ENCODE data around the gene GKN1. TPM values are rescaled to one million over a fixed set of nuclear protein-coding genes. Genes with fewer than 3 reads are reported as not detected.

Gene GKN1
- total RNA-seq, 1 donor from 2014 or later: not detected

DNA sequence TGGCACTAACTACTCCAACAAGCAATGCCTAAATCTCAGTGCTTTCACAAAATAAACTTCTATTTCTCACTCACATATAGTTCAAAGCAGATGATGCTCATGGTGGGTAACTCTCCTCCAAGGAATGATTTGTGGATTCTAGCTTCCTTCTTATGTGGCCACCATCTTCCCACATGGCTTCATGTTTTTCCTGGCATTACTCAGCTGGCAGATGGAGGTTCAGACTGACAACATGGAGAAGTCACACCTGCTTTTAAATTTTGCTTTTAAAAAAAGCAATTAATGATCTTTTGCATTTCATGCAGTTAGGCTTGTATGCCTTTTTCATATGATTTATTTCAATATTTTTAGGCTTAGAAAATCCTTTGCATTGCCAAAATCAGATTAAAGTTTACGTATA, 15.4 kb upstream of the GKN1 start:
- peaks cover 1% of the 10 kb centered on the region for H3K4me1 Mint-ChIP-seq (ENCODE audit: low read depth)
- H3K27ac Mint-ChIP-seq: no peak overlapping the region

DNA sequence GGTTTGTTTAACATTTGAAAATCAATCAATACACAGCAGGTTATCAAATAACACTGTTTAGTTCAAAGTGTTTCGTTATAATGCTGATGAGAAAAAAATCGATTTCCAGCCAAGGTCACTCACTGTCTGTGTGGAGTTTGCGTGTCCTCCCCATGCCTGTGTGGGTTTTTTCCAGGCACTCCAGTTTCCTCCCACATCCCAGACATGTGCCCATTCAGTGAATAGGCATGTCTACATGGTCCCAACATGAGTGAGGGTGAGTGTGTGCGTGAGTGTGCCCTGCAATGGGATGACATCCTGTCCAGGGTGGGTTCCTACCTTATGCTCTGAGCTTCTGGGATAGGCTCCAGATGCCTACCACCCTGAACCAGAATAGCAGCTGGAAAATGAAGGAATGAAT, 13.1 kb upstream of the GKN1 start:
- DNase-seq (ENCODE audit: low spot score, unreplicated experiment): no peak
- Mint-ChIP-seq H3K9me3 (ENCODE audit: low read depth) (no peaks in the 10 kb centered on the region), H3K4me1 (ENCODE audit: low read depth) (peaks cover 1% of the 10 kb centered on the region), H3K36me3 (ENCODE audit: insufficient read depth) (no peaks in the 10 kb centered on the region), H3K27me3 (peaks cover 5% of the 10 kb centered on the region), H3K27ac (no peak overlapping the region), H3K4me3 (ENCODE audit: low read depth) (no peak overlapping the region)
- TF ChIP-seq, protein P1, sequence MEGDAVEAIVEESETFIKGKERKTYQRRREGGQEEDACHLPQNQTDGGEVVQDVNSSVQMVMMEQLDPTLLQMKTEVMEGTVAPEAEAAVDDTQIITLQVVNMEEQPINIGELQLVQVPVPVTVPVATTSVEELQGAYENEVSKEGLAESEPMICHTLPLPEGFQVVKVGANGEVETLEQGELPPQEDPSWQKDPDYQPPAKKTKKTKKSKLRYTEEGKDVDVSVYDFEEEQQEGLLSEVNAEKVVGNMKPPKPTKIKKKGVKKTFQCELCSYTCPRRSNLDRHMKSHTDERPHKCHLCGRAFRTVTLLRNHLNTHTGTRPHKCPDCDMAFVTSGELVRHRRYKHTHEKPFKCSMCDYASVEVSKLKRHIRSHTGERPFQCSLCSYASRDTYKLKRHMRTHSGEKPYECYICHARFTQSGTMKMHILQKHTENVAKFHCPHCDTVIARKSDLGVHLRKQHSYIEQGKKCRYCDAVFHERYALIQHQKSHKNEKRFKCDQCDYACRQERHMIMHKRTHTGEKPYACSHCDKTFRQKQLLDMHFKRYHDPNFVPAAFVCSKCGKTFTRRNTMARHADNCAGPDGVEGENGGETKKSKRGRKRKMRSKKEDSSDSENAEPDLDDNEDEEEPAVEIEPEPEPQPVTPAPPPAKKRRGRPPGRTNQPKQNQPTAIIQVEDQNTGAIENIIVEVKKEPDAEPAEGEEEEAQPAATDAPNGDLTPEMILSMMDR (IDR thresholded peaks at IDR 0.05; ENCODE audit: unreplicated experiment): no peak

More for the DNA sequence above, 15.4 kb upstream of the GKN1 start:
- no peaks in the 10 kb centered on the region for H3K9me3 Mint-ChIP-seq (ENCODE audit: low read depth)
- H3K4me3 Mint-ChIP-seq (ENCODE audit: low read depth): no peak overlapping the region
- peaks cover 4% of the 10 kb centered on the region for H3K27me3 Mint-ChIP-seq
- DNase-seq (ENCODE audit: low spot score, unreplicated experiment): no peak
- no peaks in the 10 kb centered on the region for H3K36me3 Mint-ChIP-seq (ENCODE audit: insufficient read depth)
- TF ChIP-seq, protein P1 (IDR thresholded peaks at IDR 0.05; ENCODE audit: unreplicated experiment): no peak

DNA sequence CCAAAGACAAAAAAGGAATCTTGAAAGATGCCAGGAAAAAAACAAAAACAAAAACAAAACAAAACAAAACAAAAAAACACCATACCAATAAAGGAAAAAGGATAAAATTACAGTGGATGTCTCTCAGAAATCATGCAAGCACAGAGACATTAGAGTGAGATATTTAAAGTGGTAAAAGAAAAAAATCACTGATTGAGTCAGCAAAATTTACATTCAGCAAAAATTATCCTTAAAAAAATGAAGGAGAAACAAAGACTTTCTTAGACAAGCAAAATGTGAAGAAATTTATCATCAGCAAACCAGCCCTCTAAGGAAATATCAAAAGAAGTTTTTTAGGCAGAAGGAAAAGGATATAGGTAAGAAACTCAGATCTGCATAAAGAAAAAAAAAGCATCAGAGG, 10.2 kb upstream of the GKN1 start:
- no peak overlapping the region for H3K27ac Mint-ChIP-seq

DNA sequence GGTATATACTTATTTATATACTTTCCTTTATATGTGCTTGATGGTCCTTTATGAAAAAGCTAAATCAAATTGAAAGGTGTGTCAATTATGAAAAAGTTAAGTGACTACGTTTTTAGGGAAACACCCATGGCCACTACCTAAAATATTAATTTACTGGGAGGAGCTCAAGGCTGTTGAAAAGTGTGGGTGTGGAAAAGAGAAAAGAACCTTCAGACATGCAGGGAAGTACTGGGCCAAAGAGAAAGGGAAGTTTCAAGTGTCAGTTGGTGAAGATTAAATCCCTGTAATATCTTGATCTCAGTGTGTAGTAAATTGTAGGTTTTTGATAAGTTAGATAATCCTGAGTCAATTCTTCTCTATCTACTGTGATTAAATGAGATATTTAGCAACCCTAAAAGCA, 6.2 kb upstream of the GKN1 start:
- no peak for DNase-seq (ENCODE audit: low spot score, unreplicated experiment)
- peaks cover 14% of the 10 kb centered on the region for H3K27me3 Mint-ChIP-seq
- H3K36me3 Mint-ChIP-seq (ENCODE audit: insufficient read depth): no peaks in the 10 kb centered on the region
- H3K9me3 Mint-ChIP-seq (ENCODE audit: low read depth): no peaks in the 10 kb centered on the region
- H3K4me3 Mint-ChIP-seq (ENCODE audit: low read depth): no peak overlapping the region
- no peak overlapping the region for H3K27ac Mint-ChIP-seq
- TF ChIP-seq, protein P1 (IDR thresholded peaks at IDR 0.05; ENCODE audit: unreplicated experiment): no peak
- peaks cover 4% of the 10 kb centered on the region for H3K4me1 Mint-ChIP-seq (ENCODE audit: low read depth)

More for the DNA sequence above, 10.2 kb upstream of the GKN1 start:
- DNase-seq (ENCODE audit: low spot score, unreplicated experiment): no peak
- Mint-ChIP-seq H3K9me3 (ENCODE audit: low read depth) (no peaks in the 10 kb centered on the region), H3K4me3 (ENCODE audit: low read depth) (no peak overlapping the region), H3K4me1 (ENCODE audit: low read depth) (peaks cover 1% of the 10 kb centered on the region), H3K27me3 (peaks cover 14% of the 10 kb centered on the region), H3K36me3 (ENCODE audit: insufficient read depth) (no peaks in the 10 kb centered on the region)
- TF ChIP-seq, protein P1 (IDR thresholded peaks at IDR 0.05; ENCODE audit: unreplicated experiment): no peak

DNA sequence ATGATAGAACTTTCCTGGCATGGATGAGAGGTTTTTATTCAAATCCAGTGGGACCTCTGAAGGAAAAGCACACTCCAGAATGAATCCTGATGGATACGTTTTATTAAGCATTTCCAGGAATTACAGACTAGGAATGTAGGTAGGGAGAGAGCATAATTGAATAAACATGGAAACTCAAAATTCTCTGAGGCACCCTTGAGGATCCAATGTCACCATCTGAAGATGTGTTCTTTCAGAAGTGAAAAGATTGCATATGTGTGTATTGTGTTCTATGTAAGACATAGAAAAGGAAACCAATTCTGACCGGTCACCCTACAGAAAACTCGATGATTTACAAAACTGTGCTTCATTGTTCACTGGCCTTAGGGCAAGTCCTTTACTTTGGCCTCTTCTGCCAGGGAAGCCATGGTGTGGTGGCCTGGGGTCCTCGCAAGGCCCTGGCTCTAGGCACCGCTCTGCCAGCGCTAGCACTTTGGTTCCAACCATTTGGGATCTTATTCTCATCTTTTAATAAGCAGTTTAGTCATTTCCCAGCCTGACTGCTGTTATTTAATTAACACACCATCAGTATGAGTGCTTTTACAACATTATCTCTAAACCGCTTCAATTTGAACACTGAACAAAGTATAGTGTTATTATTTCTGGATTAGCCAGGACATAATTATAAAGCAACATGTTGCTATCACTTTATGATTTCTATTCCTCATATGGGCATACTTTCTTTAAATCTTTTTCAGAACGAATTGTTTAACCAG, 4.5 kb upstream of the GKN1 start:
- Mint-ChIP-seq H3K4me1 (ENCODE audit: low read depth) (peaks cover 4% of the 10 kb centered on the region), H3K9me3 (ENCODE audit: low read depth) (no peaks in the 10 kb centered on the region), H3K4me3 (ENCODE audit: low read depth) (no peak overlapping the region), H3K27me3 (peaks cover 14% of the 10 kb centered on the region), H3K27ac (no peak overlapping the region), H3K36me3 (ENCODE audit: insufficient read depth) (no peaks in the 10 kb centered on the region)
- no peak for DNase-seq (ENCODE audit: low spot score, unreplicated experiment)
- TF ChIP-seq, protein P1 (IDR thresholded peaks at IDR 0.05; ENCODE audit: unreplicated experiment): no peak

All from progenitor cell of endocrine pancreas (in vitro differentiated cells).